Fibroblast of skin of right biceps (primary cell): ENCODE measurements around the gene STARD8.

ENCODE experiments used
- DNase-seq: peaks from one replicate; pipeline ENCODE4 v3.0.0-alpha.2; 2013

STARD8 gene

DNA sequence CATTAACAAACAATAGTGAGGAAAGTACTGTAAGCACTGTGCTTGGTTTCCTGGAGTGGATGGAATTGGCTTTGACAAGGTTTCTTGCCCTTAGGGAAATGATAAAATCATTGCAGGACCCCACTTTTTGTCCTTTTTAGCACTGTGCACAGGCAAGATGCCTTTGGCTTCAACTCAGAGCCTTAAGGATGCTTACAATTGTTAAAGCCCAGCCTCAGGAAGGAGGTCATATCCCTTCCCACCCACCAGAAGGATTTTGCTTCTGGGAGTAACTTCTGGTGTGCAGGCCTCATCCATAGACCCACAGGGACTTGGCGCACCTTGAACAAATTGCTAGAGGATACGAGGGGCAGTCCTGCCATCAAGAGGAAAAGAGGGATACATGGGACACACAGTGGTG lies 44.5 kb downstream of the STARD8 start:
- no peak for DNase-seq

GRCh38 chrX:68692651-68693050 lies 45.2 kb downstream of the STARD8 start:
- DNase-seq, result no peak

GRCh38 chrX:68693481-68694434 lies 46.3 kb downstream of the STARD8 start:
- DNase-seq, result peak; percentile 56

DNA sequence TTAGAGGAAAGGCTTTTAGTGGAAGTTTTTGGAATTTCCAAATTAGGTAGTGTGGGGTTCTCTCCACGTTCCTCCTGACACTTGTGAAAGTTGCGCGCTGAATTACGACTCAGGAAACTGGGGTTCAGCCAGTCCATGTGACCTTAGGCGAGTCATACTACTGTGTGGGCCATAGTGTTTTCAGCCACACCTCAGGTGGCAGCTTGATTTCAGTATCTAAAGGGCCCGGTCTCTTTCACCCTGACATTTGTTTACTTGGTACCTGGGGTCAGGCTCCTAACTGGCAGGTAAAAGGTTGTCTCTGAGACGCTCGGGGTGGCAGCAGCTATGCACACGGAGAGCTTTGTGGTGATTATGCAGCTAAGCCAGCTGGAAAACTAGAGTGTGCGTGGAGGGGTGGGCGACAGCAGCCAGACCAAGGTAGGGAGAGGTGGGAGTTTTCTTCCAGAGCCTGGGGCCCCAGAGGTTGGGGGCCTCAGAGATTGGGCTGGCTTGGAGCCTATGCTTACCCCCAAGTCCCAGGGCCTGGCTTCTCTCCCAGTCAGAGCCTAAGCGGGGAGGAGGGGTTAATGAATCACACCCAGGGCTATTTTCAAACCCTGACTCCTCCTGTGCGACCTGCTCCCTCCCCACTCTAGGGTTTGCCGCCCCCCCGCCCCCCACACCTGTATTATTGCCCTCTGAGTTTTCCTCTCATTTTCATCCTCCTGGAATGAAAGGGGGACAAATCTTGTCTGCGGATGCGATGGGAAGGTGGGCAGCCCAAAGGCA lies 47.2 kb downstream of the STARD8 start:
- DNase-seq, result no peak

DNA sequence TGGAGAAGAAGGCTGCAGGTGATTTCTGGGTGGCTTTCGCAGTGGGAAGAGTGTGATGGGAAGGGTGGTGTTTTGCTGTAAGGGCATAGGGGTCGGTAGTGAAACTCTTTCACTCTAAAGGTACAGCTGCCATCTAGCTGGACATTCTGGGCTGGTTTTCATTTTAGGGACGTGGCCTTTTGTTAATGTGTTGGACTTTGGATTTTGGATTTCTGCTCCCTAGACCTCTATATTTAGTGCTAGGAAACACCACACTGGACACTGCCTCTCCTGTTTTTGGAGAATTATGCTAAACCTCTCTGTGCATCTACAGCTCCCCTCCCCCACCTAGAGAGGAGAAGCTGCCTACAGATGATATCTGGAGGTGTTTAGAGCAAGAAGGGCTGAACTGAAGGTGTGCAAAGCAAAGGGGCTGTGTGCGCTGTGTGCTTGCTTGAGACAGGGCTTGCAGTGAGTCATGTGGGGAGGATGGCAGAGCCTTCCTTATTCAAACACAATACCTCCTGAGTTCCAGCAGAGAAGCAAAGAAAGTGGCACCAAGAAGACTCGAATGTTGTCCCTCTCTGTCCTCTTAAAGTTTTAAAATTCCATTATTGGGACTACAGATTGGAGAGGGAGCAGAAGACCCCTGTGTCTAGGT lies 47.9 kb downstream of the STARD8 start:
- no peak for DNase-seq

DNA sequence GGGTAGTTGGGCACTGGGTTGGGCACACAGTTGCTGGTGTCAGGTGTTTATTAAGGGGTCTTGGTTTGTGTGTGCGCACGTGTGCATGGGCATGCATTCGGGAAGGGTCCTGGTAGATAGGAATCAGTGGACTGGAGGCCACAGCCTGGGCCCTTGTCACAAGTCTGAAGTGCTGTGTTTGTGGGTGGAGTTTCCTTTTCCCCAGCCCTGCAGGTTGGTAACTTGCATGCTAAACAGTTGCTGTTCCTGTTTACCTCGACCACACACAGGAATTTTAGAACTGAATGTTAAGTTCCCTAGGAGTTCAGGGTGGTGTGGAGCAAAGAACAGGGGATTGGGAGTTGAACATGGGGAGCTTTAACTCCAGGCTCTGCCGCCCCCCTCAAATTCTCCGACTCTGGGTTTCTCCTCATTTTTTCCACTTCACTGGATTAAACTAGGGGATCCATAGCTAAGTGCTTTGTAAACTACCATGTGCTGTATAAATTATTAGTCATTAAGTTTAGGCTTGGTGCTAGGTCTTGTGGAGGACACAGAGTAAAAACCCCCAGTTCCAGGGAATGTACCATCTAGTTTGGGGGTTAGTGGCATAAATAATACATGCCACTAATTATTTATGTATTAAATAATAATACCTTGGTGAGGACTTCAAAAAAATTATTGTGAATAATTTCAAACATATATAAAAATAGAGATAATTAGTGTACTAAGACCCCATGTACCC lies 49.0 kb downstream of the STARD8 start:
- no peak for DNase-seq

DNA sequence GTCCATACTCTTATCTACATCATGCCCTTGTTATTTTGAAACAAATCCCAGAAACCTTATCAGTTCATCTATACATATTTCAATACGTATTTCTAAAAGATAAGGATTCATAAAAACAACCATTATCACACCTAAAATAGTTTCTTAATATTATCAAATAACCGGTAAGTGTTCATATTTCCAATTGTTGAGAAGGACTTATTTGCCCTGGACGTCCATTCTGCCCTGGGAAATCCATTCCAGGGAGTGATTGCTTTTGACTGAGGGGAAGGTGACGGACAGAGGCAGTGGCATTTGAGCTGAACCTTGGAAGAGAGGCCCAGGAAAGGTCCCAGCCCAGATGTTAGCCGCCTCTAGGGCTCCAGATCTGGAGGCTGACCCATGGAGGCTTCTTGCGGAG lies 49.6 kb downstream of the STARD8 start:
- DNase-seq, result no peak

DNA sequence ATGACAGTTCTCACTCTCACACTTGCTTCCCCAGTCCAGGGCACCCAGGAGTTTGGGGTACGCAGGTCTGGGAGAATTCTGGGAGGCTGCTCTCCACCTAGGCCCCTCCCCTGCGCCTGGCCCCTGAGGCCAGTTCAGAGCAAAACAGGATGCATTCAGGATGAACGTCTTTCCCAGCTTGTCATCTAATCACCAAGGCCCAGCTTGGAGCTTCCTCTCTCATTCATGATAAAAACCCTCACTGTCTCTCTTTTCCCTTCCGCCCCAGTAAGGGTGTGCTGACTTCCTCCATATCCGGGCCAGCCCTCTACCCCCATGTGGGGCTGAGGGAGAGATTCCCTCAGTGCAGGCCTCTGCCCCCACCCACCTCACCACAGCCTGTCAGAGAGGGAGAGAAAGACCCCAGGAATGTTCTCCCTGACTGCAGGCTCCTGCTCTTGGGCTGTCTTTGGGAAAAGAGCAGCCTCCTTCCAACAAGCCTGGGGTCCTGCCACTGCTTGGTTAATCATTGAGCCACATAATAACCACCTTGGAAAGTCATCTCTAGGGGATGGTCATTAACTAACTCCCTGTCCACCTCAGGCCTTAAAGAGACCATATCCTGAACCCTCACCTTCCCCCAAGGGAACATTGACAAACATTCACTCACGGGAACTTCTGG lies 50.1 kb downstream of the STARD8 start:
- no peak for DNase-seq

DNA sequence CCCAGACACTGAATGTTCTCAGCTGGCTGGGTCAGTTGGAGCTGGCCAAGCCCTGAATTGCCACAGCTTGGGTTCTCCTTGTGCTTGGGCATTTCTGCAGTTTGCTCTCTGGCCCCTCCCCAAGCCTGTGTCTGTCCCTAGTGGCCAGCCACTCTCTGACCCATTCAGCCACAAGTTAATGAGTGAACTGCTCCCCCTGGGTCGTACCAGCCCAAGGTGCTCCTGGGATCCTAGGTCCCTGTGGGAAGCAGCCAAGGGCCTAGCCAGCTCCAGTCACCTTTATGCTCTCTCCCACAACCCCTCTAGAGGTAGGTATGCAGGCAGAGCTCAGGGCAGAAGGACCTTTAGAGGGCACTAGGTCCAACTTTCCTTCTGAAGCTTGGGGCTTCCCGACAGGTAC lies 51.5 kb downstream of the STARD8 start:
- no peak for DNase-seq

DNA sequence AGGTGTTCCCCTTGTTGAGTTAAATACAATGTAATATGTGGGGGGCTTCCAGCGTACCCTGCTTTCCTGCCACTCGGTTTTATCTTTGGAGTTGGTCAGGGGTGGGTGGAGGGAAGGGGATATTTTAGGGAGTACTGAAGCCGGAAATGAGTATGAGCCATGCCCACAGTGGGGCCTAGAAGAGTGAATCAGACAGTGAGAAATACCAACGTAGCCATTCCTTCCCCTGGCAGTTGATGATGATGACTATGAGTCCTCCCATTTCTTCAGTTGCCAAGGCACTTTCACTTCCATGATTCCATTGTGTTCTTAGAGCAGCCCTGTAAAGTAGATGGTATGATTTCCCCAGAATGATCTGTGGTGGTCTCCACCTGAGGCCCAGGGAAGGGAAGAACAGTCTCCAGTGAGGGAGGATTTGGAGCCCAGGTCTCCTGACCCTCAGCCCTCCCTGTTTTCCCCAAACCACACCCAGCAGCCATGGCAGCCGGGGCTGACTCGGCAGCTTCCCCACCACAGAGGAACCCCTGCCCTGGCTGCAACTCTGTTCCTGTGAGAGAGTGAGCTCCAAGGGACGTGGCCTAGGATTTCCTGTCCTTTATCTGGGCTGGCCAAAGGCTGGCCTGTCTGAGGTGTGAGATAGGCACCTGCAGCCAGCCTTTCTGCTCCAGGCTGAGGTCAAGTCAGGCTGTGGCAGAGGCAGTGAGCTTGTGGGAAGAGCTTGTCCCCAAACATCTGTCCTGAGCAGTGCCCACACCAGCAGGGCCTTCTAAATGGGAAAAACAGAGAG lies 52.7 kb downstream of the STARD8 start:
- DNase-seq, result peak; percentile 63

- DNase-seq, result no peak
Measured at GRCh38 chrX:68703369-68703768, 55.9 kb downstream of the STARD8 start.

GRCh38 chrX:68703846-68704245 lies 56.4 kb downstream of the STARD8 start:
- DNase-seq, result no peak

DNA sequence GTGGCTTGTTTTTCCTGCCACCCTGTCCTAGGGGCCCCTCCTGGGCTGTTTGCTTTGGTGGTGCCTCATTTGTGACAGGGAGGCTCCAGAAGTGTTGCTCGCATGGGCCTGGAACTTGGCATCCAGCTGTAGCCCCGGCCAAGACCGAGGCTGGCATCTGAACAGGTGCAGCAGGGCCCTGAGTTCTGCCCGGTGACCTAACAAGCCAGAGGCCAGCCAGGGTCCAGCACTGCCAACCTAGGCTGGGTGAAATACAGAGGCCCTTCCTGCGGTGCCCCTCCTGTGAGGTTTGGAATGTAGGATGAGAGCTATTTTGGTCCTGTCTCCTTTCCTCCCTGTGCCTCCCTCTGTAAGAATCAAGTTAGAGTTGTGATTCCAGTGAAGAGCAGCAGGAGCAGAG lies 58.5 kb downstream of the STARD8 start:
- DNase-seq, result no peak

- DNase-seq, result peak; percentile 57
Measured at GRCh38 chrX:68708503-68709290, 61.2 kb downstream of the STARD8 start.

DNA sequence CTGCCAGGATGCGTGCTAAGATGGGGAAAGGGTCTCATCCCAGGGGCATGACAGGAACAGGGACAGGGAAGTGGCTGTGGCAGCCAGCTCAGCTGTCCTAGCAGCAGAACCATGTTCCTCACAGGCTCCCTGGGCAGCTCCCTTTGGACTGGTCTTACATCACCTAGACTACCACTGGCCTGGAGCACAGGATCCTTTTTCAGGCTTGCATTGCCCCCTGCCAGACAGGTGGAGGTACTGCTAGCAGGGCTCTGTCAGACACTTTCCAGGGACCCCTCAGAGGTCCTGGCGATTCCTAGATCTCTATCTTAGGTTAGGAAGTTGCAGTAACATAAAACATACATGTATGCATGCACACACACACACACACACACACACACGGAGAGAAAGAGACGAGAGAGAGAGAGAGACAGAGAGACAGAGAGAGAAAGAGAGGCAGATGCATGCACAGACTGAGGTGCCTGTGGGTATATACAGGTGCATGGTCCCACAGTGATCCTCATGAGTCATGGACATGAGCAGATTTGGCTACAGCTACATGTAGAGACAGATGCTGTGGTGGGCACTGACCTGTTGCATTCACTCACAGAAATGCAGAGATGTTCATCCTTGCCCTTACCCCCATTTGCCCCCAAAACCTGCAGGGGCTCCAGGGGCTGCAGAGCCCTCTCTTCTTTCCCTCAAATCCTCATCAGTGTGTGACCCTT lies 63.6 kb downstream of the STARD8 start:
- peak; percentile 39 for DNase-seq

DNA sequence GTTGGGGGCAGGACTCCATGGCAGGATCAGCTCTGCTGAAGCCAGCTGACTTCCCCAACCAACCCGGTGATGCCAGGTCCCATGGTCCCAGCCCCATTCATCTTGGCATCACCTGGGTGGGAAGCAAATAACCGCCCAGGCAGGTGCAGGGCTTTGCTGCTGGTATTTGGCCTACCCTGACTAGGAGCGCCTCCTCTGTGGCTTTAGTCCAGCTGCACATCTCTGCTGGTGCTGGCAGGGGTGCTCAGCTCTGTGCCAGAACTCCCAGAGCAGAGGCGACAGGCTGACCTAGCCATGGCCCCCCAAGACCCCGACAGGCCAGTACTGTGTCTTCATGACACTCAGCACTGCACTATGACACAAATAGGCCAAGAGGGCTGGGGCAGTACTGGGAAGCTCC lies 64.4 kb downstream of the STARD8 start:
- DNase-seq, result no peak

DNA sequence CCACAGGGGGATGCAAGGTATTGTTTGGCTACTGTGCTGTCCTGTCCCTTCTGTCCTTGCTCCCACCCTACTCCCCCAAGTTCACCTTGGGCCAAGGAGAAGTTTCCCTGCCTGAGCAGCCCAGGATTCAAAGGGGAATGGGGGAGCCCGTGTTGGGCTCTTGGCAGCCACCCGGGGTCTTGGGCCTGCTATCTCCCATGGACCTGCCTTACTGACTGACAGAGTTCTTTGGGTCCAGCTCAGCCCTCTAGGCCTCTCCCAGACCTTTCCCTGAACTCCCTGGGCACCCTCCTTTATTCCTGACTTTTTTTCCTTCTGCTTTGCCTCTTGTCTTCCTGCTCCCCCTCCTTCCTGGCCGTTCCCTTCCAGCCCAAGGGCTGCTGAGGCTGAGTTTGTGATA lies 67.4 kb downstream of the STARD8 start:
- DNase-seq, result no peak

GRCh38 chrX:68717196-68717595 lies 69.7 kb downstream of the STARD8 start:
- DNase-seq, result no peak

DNA sequence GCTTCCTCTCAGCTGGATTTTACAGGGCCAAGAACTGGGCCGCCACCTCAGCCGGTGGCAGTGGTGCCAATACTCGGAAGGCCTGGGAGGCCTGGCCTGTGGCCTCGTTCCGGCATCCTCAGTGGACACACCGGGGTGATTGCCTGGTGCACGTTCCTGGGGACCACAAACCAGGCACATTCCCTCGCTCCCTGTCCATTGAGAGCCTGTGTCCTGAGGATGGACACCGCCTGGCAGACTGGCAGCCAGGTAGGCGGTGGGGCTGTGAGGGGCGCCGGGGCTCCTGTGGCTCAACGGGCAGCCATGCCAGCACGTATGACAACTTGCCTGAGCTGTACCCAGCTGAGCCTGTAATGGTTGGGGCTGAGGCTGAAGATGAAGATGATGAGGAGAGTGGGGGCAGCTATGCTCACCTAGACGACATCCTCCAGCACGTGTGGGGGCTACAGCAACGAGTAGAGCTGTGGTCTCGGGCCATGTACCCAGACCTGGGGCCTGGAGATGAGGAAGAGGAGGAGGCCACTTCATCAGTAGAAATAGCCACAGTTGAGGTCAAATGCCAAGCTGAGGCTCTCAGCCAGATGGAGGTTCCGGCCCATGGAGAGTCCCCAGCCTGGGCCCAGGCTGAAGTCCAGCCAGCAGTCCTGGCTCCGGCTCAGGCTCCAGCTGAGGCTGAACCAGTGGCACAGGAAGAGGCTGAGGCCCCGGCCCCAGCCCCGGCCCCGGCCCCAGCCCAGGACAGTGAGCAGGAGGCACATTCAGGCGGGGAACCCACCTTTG lies 70.4 kb downstream of the STARD8 start:
- no peak for DNase-seq
